Raji (cell line): ENCODE results near the gene JSRP1.

Source experiments
- POLR2A ChIP-seq: IDR thresholded peaks from 2 replicates; pipeline ENCODE4 v1.6.1; 2011; ENCODE audit warnings: low read depth, low read length, control low read depth; ENCODE audit not compliant: insufficient read depth

The JSRP1 gene

DNA sequence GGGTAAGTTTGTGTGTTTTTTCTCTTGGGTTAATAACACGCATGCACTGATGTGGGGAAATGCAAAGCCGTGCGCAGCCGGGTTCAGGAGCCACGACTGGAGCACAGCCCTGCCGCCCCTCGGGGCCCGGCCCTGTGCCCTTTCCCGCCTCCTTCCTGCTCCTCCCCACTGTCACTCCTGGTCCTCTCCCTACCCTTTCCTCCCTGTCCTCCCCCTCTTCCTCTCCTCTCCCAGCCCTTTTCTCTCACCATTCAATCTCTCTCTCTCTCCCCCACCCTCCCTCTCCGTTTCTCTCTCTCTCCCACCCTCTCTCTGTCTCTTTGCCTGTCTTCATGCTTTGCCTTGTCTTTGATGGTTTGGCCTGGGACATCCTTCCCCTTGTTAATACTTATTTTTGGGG is 47.2 kb downstream of the JSRP1 start:
- TF ChIP-seq POLR2A: no peak

- no peak for TF ChIP-seq POLR2A
Observed at GRCh38 chr19:2207991-2208860, 48.0 kb downstream of the JSRP1 start.

DNA sequence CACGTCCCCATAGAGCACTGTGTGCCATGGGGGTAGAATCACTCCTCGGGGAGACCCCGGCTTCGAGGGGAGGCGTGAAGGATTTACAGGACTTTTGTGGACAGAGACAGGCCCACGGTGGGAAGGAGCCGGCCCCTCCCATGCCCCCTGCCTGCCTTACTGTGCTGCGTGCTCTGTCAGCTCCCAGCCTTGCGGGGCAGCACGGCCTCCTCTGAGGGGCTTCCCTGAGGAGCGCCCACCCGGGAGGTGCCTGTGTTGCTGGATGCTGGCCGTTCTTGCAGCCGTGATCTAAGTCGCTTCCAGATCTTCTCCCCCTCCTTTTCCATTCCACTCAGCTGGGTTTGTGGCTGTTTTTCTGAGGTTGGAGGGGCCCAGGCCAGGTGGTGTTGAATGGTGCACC is 49.2 kb downstream of the JSRP1 start:
- TF ChIP-seq POLR2A: no peak

DNA sequence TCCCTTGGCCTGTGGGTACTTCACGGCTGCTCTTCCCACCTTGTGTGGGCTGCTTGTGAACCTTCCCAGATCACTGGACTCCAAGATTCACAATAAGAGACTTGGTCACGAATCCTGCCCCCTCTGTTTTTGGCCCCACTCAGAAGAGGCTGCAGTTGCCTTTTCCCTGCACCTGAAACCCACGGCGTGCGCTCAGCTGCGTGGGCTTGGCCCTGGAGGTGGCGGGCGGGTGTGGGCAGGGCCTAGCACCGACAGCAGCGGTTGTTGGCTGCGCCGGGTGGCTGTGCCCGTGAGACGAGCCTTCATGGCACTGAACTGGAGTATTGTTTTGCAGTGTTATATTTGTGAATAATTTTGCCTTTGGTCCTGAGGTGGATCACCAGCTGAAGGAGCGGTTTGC is 53.9 kb downstream of the JSRP1 start:
- TF ChIP-seq POLR2A: no peak
